Sigmoid colon (tissue), 4 donors: ENCODE measurements around the gene IGFLR1.

Experiments used
- POLR2A ChIP-seq, 2 donors: fragments of 450-650 bp; IDR thresholded peaks; one replicate each; pipeline ENCODE4 v1.6.1; 2016; ENCODE audit warnings: antibody characterized with exemption in 2 of 2, mild to moderate bottlenecking in 2 of 2, moderate library complexity in 2 of 2
- POLR2AphosphoS5 ChIP-seq, 4 donors: sonication (generic); formaldehyde crosslinking; IDR thresholded peaks; one replicate each; pipeline ENCODE4 v1.6.1; 2017; ENCODE audit warnings: antibody characterized with exemption in 4 of 4
- TF ChIP-seq, protein P1 (sequence below), 4 experiments: fragments of 450-650 bp in 3 of 4; fragments of 200-600 bp in 1 of 4; IDR thresholded peaks; one replicate each; pipeline ENCODE4 v1.5.1; 2016 to 2019; ENCODE audit warnings: antibody characterized with exemption in 4 of 4, mild to moderate bottlenecking in 3 of 4, moderate library complexity in 2 of 4

DNA sequence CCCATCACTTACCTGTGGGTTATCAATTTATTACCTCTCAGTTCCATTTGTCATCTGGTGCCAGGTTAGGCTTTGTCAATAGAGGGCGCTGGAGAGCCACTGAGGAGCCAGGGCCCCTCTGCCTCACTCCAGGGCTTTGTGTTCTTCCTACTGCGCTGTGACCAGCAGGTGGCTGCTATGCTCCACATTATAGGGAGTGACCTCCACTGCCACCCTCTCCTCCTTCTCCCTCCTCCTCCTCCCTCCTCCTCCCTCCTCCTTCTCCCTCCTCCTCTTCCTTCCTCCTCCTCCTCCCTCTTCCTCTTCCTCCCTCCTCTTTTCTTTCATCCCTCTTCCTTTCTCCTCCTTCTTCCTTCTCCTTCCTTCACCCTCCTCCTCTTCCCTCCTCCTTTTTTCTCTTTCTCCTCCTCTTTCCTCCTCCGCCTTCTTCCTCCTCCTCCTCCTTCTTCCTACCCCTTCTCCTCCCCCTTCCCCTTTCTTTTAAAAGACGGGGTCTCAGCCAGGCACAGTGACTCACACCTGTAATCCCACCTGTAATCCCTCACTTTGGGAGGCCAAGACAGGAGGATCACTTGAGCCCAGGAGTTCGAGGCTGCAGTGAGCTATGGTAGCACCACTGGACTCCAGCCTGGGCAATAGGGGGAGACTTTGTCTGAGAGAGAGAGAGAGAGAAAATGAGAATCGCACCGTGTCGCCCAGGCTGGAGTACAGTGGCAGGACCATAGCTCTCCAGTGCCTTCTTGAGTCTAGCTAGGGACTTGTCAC, 48.2 kb downstream of the IGFLR1 start:
- TF ChIP-seq, protein P1, sequence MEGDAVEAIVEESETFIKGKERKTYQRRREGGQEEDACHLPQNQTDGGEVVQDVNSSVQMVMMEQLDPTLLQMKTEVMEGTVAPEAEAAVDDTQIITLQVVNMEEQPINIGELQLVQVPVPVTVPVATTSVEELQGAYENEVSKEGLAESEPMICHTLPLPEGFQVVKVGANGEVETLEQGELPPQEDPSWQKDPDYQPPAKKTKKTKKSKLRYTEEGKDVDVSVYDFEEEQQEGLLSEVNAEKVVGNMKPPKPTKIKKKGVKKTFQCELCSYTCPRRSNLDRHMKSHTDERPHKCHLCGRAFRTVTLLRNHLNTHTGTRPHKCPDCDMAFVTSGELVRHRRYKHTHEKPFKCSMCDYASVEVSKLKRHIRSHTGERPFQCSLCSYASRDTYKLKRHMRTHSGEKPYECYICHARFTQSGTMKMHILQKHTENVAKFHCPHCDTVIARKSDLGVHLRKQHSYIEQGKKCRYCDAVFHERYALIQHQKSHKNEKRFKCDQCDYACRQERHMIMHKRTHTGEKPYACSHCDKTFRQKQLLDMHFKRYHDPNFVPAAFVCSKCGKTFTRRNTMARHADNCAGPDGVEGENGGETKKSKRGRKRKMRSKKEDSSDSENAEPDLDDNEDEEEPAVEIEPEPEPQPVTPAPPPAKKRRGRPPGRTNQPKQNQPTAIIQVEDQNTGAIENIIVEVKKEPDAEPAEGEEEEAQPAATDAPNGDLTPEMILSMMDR (IDR thresholded peaks at IDR 0.05) = peak; percentile 96 to 99 (median 97)
- no peak for TF ChIP-seq POLR2A (IDR thresholded peaks at IDR 0.05)
- TF ChIP-seq POLR2AphosphoS5 (IDR thresholded peaks at IDR 0.05) = peak in 1 of 4 donors; percentile 10
